Measurements from ENCODE around the gene GALNT15. TPM values are rescaled to one million over a fixed set of nuclear protein-coding genes. Genes with fewer than 3 reads are reported as not detected.

Gene GALNT15
- total RNA-seq, 1 donor from 2014 or later: 9.8 TPM

DNA sequence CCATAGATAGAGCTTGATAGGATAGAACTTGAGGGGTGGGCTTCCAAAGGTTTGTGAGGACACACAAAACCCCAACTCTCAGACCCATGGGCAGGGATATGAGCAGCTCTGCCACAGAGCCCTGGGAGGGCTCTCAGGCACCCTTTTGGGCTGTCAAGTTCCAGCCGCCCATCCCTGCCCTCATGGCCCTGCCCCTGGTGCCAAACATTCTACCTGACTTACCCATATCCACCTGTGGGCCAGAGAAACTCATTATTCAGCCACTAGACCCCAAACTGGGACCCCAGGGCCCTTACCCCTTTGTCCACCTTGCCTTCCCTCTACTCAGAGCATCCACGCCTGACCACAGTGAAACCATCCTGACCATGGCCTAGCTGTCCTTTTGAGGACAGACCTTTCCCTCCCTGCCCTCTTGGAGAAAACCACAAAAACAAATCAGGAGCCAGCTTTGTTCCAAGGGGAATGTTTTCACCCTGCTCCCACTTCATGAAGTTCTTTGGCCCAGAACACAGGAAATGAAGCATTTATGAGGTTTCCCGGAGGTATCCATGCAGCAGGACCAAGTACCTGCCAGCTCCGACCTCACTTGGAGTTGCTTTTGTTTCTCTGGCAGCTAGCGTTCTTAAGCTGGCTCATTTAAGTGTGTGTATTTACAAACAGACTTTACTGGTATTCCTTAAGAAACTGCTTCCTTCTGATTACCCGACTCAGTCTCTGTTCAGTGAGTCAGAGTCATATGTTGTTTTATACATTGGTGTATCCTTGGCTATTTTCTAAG is 34.2 kb upstream of the GALNT15 start:
- H3K27ac ChIP-seq: peak overlapping the region; percentile 56
- no peaks in the 10 kb centered on the region for H3K27me3 ChIP-seq (ENCODE audit: low read depth)
- no peaks in the 10 kb centered on the region for H3K9me3 ChIP-seq
- TF ChIP-seq, protein P1, sequence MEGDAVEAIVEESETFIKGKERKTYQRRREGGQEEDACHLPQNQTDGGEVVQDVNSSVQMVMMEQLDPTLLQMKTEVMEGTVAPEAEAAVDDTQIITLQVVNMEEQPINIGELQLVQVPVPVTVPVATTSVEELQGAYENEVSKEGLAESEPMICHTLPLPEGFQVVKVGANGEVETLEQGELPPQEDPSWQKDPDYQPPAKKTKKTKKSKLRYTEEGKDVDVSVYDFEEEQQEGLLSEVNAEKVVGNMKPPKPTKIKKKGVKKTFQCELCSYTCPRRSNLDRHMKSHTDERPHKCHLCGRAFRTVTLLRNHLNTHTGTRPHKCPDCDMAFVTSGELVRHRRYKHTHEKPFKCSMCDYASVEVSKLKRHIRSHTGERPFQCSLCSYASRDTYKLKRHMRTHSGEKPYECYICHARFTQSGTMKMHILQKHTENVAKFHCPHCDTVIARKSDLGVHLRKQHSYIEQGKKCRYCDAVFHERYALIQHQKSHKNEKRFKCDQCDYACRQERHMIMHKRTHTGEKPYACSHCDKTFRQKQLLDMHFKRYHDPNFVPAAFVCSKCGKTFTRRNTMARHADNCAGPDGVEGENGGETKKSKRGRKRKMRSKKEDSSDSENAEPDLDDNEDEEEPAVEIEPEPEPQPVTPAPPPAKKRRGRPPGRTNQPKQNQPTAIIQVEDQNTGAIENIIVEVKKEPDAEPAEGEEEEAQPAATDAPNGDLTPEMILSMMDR (IDR thresholded peaks at IDR 0.05): no peak
- peaks cover 9% of the 10 kb centered on the region for H3K4me1 ChIP-seq
- DNase-seq: no peak
- H3K36me3 ChIP-seq: no peaks in the 10 kb centered on the region
- no peak overlapping the region for H3K4me3 ChIP-seq
- peak in 1 of 2 donors; percentile 19 for ATAC-seq
- intact Hi-C loops (cut with DNase I): no loop called here

DNA sequence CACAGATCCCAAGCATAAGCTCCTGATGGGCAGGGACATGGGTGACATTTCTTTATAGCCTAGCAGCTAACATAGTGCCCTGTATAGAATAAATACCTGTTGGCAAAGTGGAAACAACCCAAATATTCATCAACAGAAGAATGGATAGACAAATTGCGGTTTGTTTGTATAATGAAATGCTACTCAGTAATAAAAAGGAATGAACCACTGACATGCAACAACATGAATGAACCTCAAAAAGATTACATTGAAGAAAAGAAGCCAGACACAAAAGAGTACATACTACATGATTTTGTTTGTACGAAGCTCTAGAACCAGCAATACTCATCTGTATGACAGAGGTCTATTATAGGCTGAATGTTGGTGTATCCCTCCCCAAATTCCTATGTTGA is 33.6 kb upstream of the GALNT15 start:
- intact Hi-C loops (cut with DNase I): no loop called here
- H3K27ac ChIP-seq: no peak overlapping the region
- H3K4me3 ChIP-seq: no peak overlapping the region
- no peaks in the 10 kb centered on the region for H3K27me3 ChIP-seq (ENCODE audit: low read depth)
- ATAC-seq (no peak), DNase-seq (no peak)
- H3K4me1 ChIP-seq: peaks cover 9% of the 10 kb centered on the region
- no peaks in the 10 kb centered on the region for H3K36me3 ChIP-seq
- TF ChIP-seq, protein P1 (IDR thresholded peaks at IDR 0.05): no peak
- no peaks in the 10 kb centered on the region for H3K9me3 ChIP-seq

DNA sequence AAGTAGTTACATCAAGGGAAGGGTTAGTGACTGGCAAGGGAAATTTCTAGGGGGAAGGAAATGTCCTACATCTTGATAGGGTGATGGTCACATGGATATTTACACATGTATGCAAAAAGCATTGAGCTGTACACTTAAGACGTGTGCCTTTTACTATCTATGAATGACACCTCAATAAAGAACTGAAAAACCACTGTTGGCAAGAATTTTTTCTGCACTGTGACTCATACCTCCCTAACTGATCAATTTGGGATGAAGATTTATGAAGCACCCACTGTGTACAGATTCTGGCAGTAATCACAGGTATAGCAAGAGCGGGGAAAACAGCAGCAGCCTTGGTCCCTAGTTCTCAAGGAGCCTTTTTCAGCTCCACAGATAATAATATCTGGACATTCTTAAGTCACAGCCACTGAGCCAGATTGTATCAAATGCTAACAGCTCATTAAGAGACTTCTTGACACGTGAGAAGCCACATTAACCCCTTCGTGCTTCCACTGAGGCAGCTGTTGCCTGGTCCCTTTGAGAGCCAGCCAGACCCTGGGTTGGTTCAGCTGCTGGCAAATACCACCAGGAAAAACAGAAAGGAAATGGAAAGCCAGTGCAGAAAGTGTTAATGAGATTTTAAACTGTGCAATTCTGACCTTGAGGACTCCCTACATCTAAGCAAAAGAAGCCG is 32.0 kb upstream of the GALNT15 start:
- Histone ChIP-seq H3K27ac (no peak overlapping the region), H3K4me3 (no peak overlapping the region), H3K4me1 (peaks cover 9% of the 10 kb centered on the region), H3K36me3 (no peaks in the 10 kb centered on the region), H3K27me3 (ENCODE audit: low read depth) (no peaks in the 10 kb centered on the region), H3K9me3 (no peaks in the 10 kb centered on the region)
- DNase-seq: no peak
- intact Hi-C loops (cut with DNase I): no loop called here
- TF ChIP-seq, protein P1 (IDR thresholded peaks at IDR 0.05): no peak
- ATAC-seq: no peak

DNA sequence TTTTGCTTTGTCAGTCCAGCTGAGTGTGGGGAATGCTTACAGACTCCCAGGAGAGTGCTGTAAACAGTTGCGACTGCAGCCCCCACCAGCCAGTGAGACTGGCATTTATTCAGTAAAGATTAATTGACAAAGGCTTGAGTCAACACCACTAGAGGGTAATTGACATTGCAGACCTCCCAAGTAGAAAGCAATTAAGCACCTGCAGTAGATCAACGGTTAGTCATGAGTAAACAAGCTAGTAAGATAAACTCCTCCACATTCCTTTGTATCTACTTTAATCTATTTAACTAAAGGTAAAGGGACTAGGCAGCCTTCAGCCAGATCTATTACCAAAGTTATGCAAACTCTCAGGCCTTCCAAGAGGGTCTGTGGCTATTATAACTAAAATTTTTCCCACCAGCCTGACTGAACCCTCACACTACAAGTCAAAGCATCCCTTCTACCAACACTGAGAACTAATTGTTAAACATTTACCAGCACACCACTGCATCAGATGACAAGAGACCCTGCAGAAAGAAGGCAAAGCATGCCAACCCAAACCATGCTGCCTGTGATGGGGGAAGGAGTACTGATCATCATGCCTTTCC is 30.5 kb upstream of the GALNT15 start:
- Histone ChIP-seq H3K27me3 (ENCODE audit: low read depth) (no peaks in the 10 kb centered on the region), H3K9me3 (no peaks in the 10 kb centered on the region), H3K36me3 (no peaks in the 10 kb centered on the region), H3K4me3 (no peak overlapping the region), H3K4me1 (peaks cover 17% of the 10 kb centered on the region), H3K27ac (no peak overlapping the region)
- TF ChIP-seq, protein P1 (IDR thresholded peaks at IDR 0.05): no peak
- DNase-seq (no peak), ATAC-seq (no peak)
- intact Hi-C loops (cut with DNase I): no loop called here

DNA sequence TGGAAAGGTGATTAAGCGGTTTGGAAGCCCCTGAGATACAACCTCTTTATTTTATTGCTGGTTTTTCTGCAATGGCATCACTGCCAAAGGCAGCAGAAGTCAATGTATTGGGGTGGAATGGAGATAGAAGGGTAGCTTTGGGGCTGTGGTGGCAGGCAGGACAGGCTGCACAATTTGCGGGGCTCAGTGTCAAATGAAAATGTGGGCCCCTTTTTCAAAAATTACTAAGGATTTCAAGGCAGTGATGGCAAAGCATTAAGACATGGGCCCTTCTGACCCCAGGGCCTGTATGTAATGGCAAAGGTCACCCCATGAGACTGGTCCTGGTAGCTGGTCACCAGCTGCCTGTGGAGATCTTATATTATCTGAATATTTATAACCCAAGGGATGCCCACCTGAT is 29.3 kb upstream of the GALNT15 start:
- DNase-seq (no peak), ATAC-seq (no peak)
- H3K27ac ChIP-seq: no peak overlapping the region
- H3K9me3 ChIP-seq: no peaks in the 10 kb centered on the region
- no peak overlapping the region for H3K4me3 ChIP-seq
- H3K27me3 ChIP-seq (ENCODE audit: low read depth): no peaks in the 10 kb centered on the region
- H3K4me1 ChIP-seq: peaks cover 17% of the 10 kb centered on the region
- TF ChIP-seq, protein P1 (IDR thresholded peaks at IDR 0.05): no peak
- intact Hi-C loops (cut with DNase I): no loop called here
- no peaks in the 10 kb centered on the region for H3K36me3 ChIP-seq
